Mononuclear cell (primary cell): ENCODE measurements around the gene PSENEN. TPM values are rescaled to one million over a fixed set of nuclear protein-coding genes. Genes with fewer than 3 reads are reported as not detected.

Experiments
- H3K27me3 ChIP-seq: 2 replicates; pipeline ENCODE4 v1.6.0; 2011; ENCODE audit warnings: low read length, control low read depth; ENCODE audit not compliant: insufficient read depth
- H3K4me1 ChIP-seq: 2 replicates; pipeline ENCODE4 v1.5.1; 2011; ENCODE audit warnings: mild to moderate bottlenecking, low read length, control low read depth; ENCODE audit not compliant: insufficient read depth
- H3K4me3 ChIP-seq: 2 replicates; pipeline ENCODE4 v1.5.1; 2011; ENCODE audit warnings: mild to moderate bottlenecking, low read length, moderate library complexity
- H3K9me3 ChIP-seq: 2 replicates; pipeline ENCODE4 v1.5.1; 2011; ENCODE audit warnings: low read depth, mild to moderate bottlenecking, control low read depth, low read length
- total RNA-seq: library from RNA; depleted of rRNA; stranded (reverse); fragments of >200 nt; gene quantifications from one replicate; pipeline ENCODE4 v1.2.3, GENCODE V29; 2012

The PSENEN gene
- total RNA-seq, 1 donor, result 8.0 TPM

DNA sequence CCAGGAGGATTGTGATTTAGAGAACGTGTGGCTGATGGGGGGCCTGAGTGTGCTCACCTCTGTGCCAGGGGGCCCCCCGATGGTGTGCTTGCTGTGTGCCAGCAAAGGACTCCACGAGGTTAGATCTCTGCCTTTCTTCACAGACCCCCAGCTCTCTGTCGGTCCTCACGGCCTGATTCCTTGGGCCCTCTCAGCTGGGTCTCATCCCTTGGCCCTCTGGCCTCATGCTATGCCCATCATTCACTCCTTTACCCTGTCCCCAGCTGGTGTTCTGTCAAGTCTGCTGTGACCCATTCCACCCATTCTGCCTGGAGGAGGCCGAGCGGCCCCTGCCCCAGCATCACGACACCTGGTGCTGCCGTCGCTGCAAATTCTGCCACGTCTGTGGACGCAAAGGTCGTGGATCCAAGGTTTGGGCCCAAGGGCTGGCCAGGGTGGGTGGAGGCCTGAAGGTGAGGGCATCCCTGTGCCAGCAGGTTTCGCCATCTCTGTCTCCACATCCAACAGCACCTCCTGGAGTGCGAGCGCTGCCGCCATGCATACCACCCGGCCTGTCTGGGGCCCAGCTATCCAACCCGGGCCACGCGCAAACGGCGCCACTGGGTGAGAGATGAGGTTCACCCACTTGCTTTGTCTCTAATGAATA lies 20.1 kb upstream of the PSENEN start:
- no peaks in the 10 kb centered on the region for H3K27me3 ChIP-seq

DNA sequence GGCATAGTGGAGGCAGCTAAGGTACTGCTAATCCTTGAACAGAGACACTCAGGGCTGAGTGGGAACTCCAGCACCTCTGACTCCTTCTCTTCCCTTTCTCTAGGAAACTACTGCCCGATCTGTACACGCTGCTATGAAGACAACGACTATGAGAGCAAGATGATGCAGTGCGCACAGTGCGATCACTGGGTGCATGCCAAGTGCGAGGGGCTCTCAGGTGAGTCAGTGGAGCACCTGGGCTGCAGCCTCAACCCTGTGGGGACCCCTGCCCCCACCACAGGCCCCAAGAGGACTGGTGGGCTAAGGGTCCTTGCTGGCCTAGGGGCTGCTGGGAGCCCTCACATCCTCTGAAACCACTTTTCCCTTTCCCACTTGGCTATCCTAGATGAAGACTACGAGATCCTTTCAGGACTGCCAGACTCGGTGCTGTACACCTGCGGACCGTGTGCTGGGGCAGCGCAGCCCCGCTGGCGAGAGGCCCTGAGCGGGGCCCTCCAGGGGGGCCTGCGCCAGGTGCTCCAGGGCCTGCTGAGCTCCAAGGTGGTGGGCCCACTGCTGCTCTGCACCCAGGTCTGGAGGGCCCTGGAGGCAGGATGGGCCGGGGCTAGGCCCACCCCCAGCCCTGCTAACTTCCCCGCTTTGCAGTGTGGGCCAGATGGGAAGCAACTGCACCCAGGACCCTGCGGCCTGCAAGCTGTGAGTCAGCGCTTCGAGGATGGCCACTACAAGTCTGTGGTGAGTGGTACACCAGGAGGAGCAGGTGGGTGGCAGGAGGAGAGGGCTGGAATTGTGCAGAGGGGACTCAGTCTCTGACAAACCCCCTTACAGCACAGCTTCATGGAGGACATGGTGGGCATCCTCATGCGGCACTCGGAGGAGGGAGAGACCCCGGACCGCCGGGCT lies 18.1 kb upstream of the PSENEN start:
- no peak overlapping the region for H3K4me3 ChIP-seq
- H3K9me3 ChIP-seq, result no peaks in the 10 kb centered on the region
- H3K27me3 ChIP-seq, result no peaks in the 10 kb centered on the region
- H3K4me1 ChIP-seq, result no peaks in the 10 kb centered on the region

More for the DNA sequence above, 20.1 kb upstream of the PSENEN start:
- Histone ChIP-seq H3K9me3 (no peaks in the 10 kb centered on the region), H3K4me3 (no peak overlapping the region), H3K4me1 (no peaks in the 10 kb centered on the region)

DNA sequence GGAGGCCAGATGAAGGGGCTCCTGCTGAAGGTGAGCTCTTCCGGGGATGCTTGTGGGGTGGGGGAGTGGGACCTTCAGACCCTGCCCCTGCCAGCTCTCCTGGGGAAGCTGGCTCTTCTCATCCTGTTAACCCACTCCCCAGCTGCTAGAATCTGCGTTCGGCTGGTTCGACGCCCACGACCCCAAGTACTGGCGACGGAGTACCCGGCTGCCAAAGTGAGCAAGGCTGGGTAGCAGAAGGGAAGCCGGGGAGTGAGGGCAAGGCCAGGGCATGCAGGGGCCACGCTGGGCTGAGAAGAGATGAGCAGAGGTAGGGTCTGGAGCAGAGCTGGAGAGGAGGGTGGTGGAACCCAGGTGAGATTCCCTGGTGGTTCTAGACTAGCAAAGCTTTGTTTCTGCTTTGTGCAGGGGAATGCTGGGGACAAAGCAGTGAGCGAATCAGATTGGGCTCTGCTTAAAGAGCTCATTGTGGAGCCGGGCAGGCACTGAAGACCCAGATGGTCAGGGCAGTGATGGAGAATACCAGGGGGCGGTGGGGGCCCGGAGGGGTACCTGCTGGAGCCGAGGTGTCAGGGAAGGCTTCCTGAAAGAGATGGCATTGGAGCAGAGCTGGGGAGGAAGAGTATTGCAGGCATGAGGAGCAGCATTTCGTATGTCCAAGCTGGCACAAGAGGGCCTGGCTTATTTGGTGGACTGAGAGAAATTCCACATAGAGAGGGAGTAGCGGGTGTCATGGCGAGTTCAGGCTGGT lies 17.3 kb upstream of the PSENEN start:
- Histone ChIP-seq H3K27me3 (no peaks in the 10 kb centered on the region), H3K4me1 (no peaks in the 10 kb centered on the region), H3K9me3 (no peaks in the 10 kb centered on the region), H3K4me3 (no peak overlapping the region)

DNA sequence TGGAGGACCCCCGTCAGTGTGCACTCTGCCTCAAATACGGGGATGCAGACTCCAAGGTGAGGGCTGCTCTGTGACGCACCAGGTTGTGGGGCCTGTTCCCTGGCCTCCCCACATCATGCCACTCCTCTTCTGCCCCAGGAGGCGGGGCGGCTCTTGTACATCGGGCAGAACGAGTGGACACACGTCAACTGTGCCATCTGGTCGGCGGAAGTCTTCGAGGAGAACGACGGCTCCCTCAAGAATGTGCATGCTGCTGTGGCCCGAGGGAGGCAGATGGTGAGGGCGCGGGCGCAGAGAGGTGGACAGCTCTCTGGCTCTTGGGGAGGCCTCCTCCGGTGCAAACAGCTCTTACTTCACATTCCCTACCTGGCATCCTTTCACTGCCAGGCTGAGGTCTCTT lies 16.4 kb upstream of the PSENEN start:
- Histone ChIP-seq H3K27me3 (no peaks in the 10 kb centered on the region), H3K9me3 (no peaks in the 10 kb centered on the region), H3K4me3 (no peak overlapping the region), H3K4me1 (no peaks in the 10 kb centered on the region)

DNA sequence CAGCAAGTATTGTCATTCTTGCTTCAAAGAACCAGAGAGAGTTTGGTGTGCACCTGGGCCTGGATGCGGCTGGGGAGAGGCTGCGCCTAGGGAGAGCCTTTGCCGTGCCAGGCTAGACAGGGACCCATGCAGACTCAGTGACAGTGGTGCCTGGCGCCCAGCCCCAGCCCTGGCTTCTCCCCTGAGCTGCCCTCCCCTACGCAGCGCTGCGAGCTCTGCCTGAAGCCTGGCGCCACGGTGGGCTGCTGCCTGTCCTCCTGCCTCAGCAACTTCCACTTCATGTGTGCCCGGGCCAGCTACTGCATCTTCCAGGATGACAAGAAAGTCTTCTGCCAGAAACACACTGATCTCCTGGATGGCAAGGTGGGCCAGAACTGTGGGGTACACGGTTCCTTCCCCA lies 15.7 kb upstream of the PSENEN start:
- Histone ChIP-seq H3K4me3 (no peak overlapping the region), H3K4me1 (no peaks in the 10 kb centered on the region), H3K9me3 (no peaks in the 10 kb centered on the region), H3K27me3 (no peaks in the 10 kb centered on the region)

DNA sequence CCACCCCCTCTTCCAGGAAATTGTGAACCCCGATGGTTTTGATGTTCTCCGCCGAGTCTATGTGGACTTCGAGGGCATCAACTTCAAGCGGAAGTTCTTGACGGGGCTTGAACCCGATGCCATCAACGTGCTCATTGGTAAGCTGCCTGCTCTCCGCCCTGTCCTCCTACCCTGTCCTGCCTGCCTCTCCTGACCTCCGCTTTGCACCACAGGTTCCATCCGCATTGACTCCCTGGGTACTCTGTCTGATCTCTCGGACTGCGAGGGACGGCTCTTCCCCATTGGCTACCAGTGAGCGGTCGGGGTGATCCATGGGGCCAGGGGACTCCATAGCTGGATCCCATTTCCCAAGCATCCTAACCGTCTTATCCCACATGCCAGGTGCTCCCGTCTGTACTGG lies 15.1 kb upstream of the PSENEN start:
- H3K4me3 ChIP-seq, result no peak overlapping the region
- no peaks in the 10 kb centered on the region for H3K27me3 ChIP-seq
- no peaks in the 10 kb centered on the region for H3K4me1 ChIP-seq
- H3K9me3 ChIP-seq, result no peaks in the 10 kb centered on the region

DNA sequence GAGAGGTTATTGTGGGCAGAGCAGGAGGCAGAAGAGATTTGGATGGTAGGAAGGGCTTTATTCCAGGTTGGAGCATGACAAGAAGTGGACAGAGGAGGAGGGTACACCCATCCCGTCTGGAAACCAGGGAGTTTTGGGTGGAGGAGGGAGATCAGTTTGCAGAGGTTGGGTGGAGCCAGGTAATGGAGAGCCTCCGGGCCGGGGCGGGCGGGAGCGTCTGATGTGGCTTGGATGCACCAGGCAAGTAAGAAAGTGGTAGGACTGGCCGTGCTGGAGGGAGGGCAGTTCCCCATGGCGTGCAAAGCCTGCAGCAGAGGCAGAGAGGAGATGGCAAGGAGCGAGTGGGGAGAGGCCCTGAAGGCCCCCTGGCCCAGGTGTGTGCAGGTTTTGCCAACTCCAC lies 14.1 kb upstream of the PSENEN start:
- Histone ChIP-seq H3K4me1 (no peaks in the 10 kb centered on the region), H3K27me3 (no peaks in the 10 kb centered on the region), H3K9me3 (no peaks in the 10 kb centered on the region), H3K4me3 (no peak overlapping the region)

DNA sequence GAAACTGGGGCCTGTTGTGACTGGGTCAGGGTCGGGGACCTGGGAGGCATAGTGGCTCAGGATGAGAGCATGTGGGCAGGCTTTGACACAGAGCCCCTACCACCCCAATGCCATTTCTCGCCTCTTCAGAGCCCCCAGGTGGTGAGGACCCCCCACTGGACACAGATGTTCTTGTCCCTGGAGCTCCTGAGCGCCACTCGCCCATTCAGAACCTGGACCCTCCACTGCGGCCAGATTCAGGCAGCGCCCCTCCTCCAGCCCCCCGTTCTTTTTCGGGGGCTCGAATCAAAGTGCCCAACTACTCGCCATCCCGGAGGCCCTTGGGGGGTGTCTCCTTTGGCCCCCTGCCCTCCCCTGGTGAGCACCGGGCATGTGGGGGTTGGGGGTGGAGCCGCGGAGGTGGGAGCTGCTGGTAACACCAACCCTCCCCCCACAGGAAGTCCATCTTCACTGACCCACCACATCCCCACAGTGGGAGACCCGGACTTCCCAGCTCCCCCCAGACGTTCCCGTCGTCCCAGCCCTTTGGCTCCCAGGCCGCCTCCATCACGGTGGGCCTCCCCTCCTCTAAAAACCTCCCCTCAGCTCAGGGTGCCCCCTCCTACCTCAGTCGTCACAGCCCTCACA lies 13.6 kb upstream of the PSENEN start:
- Histone ChIP-seq H3K9me3 (no peaks in the 10 kb centered on the region), H3K4me3 (no peak overlapping the region), H3K4me1 (peaks cover 2% of the 10 kb centered on the region), H3K27me3 (no peaks in the 10 kb centered on the region)

DNA sequence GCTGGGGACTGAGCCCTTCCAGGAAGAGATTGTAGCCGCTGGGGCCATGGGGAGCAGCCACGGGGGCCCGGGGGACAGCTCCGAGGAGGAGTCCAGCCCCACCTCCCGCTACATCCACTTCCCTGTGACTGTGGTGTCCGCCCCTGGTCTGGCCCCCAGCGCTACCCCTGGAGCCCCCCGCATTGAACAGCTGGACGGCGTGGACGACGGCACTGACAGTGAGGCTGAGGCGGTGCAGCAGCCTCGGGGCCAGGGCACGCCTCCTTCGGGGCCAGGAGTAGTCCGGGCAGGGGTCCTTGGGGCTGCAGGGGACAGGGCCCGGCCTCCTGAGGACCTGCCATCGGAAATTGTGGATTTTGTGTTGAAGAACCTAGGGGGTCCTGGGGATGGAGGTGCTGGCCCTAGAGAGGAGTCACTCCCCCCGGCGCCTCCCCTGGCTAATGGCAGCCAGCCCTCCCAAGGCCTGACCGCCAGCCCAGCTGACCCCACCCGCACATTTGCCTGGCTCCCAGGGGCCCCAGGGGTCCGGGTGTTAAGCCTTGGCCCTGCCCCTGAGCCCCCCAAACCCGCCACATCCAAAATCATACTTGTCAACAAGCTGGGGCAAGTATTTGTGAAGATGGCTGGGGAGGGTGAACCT lies 12.8 kb upstream of the PSENEN start:
- no peak overlapping the region for H3K4me3 ChIP-seq
- no peaks in the 10 kb centered on the region for H3K27me3 ChIP-seq
- H3K9me3 ChIP-seq, result no peaks in the 10 kb centered on the region
- peaks cover 10% of the 10 kb centered on the region for H3K4me1 ChIP-seq

DNA sequence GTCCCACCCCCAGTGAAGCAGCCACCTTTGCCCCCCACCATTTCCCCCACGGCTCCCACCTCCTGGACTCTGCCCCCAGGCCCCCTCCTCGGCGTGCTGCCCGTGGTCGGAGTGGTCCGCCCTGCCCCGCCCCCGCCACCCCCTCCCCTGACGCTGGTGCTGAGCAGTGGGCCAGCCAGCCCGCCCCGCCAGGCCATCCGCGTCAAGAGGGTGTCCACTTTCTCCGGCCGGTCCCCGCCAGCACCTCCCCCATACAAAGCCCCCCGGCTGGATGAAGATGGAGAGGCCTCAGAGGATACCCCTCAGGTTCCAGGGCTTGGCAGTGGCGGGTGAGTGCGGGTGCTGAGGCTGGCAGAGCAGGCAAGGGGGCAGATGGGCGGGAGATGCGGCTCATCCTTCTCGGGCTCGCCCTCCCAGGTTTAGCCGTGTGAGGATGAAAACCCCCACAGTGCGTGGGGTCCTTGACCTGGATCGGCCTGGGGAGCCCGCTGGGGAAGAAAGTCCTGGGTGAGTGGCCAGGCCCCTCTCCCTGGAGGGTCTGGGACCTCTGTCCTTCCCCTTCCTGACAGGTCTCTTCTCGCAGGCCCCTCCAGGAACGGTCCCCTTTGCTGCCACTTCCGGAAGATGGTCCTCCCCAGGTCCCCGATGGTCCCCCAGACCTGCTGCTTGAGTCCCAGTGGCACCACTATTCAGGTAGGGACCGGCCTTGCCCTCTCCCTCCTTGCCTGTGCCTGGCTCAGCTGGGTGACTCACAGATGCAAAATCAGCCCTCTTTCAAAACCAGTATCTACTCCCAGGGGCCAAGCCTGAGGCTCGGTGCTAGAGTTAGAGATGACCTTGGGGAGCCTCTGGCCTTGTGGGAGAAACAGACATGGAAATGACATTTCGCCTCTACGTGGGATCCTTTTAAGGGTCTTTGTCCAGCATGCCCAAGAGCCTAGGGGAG lies 12.0 kb upstream of the PSENEN start:
- Histone ChIP-seq H3K9me3 (no peaks in the 10 kb centered on the region), H3K27me3 (no peaks in the 10 kb centered on the region), H3K4me3 (no peak overlapping the region), H3K4me1 (peaks cover 10% of the 10 kb centered on the region)

DNA sequence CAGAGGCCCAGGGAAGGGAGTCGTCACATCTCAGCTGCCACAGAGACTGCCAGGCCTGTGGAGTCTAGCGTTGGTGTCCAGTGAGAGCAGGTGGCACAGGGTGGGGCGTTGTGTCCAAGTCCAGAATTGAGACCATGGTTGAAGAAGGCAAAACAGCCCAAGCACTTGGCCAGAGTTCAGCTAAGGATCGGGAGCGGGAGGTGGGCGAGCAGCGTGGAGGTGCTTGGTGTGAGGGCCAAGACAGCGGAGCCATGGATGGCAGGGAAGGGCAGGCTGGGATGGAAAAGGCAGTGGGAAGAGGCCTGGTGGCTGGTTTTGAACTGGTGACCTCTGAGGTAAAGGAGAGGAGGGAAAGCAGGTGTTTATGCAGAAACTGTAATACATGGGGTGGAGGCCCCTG lies 11.2 kb upstream of the PSENEN start:
- Histone ChIP-seq H3K4me1 (peaks cover 11% of the 10 kb centered on the region), H3K9me3 (no peaks in the 10 kb centered on the region), H3K27me3 (no peaks in the 10 kb centered on the region), H3K4me3 (no peak overlapping the region)

DNA sequence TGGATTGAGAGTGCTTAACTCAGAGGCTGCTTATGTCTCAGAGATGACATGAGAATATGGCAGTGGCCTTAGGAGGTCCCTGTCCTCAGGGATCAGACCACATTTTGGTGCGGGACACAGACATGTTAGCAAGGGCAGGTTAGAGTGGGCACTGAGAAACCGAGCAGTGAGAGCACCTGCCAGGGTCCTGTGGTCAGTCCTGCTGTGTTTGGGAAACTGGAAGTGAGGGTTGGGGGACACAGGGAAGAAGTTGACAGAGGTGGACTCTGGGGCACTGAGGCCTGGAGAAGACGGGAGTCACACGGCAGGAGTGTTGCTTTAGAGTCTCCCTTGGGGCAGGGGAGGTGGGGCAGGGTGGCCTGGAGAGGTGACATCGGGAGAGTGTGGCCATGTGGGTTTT lies 10.6 kb upstream of the PSENEN start:
- Histone ChIP-seq H3K27me3 (no peaks in the 10 kb centered on the region), H3K9me3 (no peaks in the 10 kb centered on the region), H3K4me1 (peaks cover 17% of the 10 kb centered on the region), H3K4me3 (no peak overlapping the region)

DNA sequence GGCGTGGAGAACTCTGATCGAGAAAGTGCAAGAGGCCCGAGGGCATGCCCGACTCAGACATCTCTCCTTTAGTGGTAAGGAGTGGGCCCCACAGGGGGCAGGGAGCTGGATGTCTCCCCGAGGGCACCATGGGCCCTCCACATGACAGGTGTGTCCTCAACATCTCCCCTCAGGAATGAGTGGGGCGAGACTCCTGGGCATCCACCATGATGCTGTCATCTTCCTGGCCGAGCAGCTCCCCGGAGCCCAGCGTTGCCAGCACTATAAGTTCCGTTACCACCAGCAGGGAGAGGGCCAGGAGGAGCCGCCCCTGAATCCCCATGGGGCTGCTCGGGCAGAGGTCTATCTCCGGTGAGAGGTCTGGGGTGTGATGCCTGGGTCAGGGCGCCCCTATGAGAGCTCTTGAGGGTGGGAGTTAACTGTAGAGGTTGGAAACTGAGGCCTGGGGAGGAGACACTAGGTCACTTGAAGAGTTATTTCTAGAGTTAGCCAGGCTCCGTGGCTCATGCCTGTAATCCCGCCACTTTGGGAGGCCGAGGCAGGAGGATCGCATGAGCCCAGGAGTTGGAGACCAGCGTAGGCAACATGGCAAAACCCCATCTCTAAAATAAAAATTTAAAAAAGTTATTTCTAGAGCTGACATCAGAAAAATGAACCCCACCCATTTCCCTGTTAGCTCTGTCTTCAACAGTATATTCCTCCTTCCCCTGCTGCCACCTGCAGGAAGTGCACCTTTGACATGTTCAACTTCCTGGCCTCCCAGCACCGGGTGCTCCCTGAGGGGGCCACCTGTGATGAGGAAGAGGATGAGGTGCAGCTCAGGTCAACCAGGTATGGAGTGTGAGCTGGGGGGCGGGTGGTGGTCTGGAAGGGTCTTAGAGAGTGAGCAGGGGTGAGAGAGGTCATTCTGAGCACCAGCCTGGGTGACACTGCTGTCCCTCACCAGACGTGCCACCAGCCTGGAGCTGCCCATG lies 8.3 kb upstream of the PSENEN start:
- Histone ChIP-seq H3K9me3 (no peaks in the 10 kb centered on the region), H3K4me3 (no peak overlapping the region), H3K27me3 (no peaks in the 10 kb centered on the region)

More for the DNA sequence above, 8.3 kb upstream of the PSENEN start:
- H3K4me1 ChIP-seq, result peaks cover 35% of the 10 kb centered on the region
